GM18505 (cell line): ENCODE data around the gene FPGS.

Source experiments
- ATAC-seq: cut with Tn5 transposase; IDR thresholded peaks from one replicate; pipeline ENCODE4 v1.9.1; 2021; ENCODE audit not compliant: unreplicated experiment
- POLR2A ChIP-seq: IDR thresholded peaks from 4 replicates; pipeline ENCODE4 v1.6.1; 2011; ENCODE audit warnings: borderline replicate concordance; ENCODE audit not compliant: insufficient read depth, insufficient read length; ENCODE audit errors: extremely low read depth

The FPGS gene

GRCh38 chr9:127814619-127815511 is 12.2 kb downstream of the FPGS start:
- ATAC-seq: no peak
- no peak for TF ChIP-seq POLR2A

- no peak for ATAC-seq
Observed at GRCh38 chr9:127815512-127816361, 13.1 kb downstream of the FPGS start.

GRCh38 chr9:127816362-127816725 is 13.7 kb downstream of the FPGS start:
- no peak for ATAC-seq
- no peak for TF ChIP-seq POLR2A

More at GRCh38 chr9:127815512-127816361, 13.1 kb downstream of the FPGS start:
- no peak for TF ChIP-seq POLR2A

- no peak for ATAC-seq
- TF ChIP-seq POLR2A: no peak
Observed at GRCh38 chr9:127816728-127817127, 14.0 kb downstream of the FPGS start.

- TF ChIP-seq POLR2A: no peak
- ATAC-seq: no peak
Observed at GRCh38 chr9:127817881-127818434, 15.3 kb downstream of the FPGS start.

- no peak for TF ChIP-seq POLR2A
- ATAC-seq: no peak
Observed at GRCh38 chr9:127818574-127818973, 15.9 kb downstream of the FPGS start.

GRCh38 chr9:127822108-127822507 is 19.4 kb downstream of the FPGS start:
- no peak for TF ChIP-seq POLR2A
- ATAC-seq: no peak

- TF ChIP-seq POLR2A: no peak
- no peak for ATAC-seq
Observed at GRCh38 chr9:127825319-127826051, 22.8 kb downstream of the FPGS start.

GRCh38 chr9:127826253-127826913 is 23.7 kb downstream of the FPGS start:
- TF ChIP-seq POLR2A: no peak
- ATAC-seq: no peak

GRCh38 chr9:127828262-127829031 is 25.8 kb downstream of the FPGS start:
- no peak for ATAC-seq
- no peak for TF ChIP-seq POLR2A

GRCh38 chr9:127829205-127829906 is 26.7 kb downstream of the FPGS start:
- no peak for TF ChIP-seq POLR2A
- ATAC-seq: no peak
